Kidney tubule cell (primary cell): Measurements from ENCODE around the gene AGER.
"Not testable (repeated sequence)": the region's sequence is repeated elsewhere in the genome, so short reads cannot be mapped to it uniquely, and the experiment has no call there.

ENCODE experiments used
- DNase-seq: peaks from one replicate; pipeline ENCODE4 v3.0.0-alpha.2; 2018; ENCODE audit warnings: low spot score

AGER gene

DNA sequence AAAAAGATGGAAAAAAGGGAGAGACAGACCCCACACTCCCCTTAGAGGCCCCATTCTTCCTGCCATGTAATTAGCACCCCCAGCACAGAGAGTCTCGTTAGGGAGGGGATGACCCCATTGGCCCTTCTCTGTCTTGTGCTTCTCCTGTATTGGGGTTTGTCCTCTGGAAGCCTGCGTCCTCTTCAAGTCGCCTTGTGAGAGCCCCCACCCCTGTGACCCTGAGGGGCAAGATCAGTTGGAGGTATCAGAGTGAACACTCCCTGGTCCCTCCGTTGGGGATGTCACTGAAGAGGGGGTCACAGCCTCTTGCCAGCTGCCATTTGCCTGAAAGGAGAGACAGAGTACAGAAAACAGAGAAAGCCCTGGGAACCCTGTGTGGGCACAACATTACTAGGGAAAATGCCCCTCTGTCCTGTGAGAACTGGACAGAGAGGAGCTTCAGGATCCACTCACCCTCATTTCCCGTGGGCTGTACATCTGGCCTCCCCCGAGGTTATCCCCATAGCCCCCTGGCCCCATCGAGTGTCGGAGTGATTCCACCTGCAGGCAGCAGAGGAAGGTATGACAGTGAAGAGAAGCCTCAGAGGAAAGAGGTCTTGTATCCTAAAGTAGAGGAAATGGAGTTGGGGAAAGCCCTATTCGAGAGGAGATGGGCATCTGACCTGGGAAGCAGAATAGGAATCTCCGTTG, 2.2 kb upstream of the AGER start:
- DNase-seq = not testable (repeated sequence)

DNA sequence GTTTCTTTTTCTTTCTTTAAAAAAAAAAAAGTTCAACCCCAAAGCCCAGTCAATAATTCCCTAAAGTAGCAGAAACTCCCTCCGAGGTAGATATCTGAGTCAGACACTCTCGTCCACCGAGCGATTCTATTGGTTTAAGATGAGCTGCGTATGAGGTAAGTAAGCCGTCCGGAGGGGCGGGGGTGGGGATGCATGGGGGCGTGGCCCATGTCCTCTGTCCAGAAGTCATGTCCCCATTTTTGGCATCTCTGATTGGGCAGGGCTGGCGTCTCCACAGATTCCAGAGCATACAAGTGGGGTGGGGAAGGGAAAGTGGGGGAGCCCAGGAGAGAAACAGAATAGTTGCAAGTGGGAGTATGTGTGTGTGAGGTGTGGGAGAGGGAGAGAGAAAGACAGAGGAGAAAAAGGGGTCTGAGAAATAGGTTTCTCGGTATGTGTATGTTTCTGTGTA, 1.7 kb upstream of the AGER start:
- peak; percentile 92 for DNase-seq

DNA sequence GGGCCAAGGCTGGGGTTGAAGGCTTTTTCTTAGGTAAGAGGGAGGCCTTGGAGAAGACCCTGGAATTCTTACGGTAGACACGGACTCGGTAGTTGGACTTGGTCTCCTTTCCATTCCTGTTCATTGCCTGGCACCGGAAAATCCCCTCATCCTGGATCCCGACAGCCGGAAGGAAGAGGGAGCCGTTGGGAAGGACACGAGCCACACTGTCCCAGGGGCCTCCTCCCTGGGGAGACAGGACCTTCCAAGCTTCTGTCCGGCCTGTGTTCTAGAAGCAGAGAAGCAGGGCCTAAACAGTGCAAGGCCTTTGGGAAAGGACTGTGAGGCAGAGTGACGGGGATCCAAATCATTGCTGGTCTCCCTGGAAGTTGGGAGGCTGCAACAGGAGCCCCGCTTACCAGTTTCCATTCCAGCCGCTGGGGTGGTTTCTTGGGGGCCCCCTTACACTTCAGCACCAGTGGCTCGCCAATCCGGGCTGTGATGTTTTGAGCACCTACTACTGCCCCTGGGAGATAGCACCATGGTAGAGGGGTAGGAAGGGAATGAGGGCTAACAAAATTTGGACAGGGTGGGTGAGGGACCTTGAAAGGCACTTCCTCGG, 470 bp downstream of the AGER start:
- no peak for DNase-seq

DNA sequence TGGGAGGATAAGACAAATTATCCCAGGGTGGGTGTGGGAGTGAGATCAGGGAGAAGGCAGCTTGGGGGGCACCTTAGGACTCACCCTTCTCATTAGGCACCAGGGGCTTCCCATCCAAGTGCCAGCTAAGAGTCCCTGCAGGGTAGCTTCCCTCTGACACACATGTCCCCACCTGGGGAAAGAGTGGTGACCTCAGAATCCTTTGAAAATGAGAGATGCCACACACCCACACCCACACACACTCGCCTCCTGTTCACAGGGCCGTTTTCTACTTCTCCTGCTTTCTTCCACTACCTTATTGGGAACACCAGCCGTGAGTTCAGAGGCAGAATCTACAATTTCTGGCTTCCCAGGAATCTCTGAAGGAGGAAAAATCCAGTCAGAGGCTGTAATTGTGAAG, 1.0 kb downstream of the AGER start:
- DNase-seq = no peak

DNA sequence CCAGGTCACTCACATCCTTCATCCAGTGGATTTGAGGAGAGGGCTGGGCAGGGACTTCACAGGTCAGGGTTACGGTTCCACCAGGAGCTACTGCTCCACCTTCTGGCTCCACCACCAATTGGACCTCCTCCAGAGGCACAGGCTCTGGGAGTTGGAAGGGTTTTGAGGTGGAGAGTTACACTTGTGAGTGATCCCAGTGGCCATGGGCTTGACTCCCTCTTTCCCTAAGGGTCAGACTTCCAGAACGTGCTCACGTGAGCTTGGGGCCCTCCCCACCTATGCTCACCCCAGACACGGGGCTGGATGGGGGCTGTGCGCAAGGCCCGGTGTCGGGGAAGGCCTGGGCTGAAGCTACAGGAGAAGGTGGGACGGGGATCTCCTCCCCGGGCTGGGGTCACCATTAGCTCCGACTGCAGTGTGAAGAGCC, 1.5 kb downstream of the AGER start:
- DNase-seq = no peak

DNA sequence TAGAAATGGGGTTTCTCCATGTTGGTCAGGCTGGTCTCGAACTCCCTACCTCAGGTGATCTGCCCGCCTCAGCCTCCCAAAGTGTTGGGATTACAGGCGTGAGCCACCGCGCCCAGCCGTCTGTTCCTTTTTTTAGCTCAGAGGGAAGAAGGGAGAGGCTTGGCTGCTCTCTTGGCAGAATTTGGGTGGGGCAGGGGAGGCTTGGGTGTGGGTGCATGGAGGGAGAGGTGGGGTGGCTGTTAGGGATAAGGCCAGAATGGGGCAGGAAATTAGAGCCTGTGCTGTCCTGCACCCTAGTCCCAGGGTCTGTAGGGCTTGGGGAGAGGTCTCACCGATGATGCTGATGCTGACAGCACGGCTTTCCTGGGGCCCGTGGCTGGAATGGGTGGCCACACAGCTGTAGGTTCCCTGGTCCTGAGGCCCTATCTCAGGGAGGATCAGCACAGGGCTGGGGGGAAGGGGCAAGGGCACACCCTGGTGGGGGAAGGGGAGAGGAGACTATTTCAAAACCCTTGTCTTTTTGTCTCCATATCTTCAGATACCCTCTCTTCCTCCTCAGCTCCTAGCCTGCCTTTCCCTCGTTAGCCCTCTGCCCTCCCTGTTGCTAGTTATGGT, 2.0 kb downstream of the AGER start:
- no peak for DNase-seq

DNA sequence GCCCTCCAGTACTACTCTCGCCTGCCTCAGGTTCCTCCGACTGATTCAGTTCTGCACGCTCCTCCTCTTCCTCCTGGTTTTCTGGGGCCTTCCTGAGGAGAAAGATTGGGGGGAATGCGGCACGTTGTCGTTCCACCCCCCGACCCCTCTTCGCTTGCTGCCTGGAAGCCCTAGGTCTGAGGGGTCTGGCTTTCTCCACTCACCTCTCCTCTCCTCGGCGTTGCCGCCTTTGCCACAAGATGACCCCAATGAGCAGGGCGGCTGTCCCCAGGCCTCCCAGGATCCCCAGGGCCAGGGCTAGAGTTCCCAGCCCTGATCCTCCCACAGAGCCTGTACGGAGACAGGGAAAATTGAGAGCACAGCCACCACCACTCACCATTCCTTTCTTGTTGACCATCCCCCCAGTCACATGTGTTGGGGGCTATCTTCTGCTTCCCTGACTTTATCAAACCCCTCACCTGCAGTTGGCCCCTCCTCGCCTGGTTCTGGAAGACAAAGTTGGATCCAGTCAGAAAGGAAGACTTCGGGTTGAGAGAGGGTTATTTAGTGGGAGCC, 2.8 kb downstream of the AGER start:
- no peak for DNase-seq

DNA sequence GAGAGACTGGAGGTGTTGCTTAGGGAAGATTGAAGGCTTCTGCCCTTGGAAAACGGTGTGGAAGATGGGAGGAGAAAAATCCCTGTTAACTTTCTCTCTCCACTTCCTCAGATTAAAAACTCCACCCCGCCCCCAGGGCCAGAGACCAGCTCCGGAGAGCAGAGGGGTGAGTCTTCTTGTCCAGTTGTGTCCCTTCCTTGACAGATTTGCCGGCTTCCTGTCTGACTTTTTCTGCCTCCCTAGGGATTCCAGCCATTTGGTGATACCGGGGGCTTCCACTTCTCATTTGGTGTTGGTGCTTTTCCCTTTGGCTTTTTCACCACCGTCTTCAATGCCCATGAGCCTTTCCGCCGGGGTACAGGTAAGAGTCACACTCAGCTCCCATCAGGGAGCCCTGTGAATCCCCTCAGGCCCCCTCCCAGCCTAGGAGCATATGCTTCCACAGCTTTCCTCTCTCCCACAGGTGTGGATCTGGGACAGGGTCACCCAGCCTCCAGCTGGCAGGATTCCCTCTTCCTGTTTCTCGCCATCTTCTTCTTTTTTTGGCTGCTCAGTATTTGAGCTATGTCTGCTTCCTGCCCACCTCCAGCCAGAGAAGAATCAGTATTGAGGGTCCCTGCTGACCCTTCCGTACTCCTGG, 4.2 kb downstream of the AGER start:
- no peak for DNase-seq

DNA sequence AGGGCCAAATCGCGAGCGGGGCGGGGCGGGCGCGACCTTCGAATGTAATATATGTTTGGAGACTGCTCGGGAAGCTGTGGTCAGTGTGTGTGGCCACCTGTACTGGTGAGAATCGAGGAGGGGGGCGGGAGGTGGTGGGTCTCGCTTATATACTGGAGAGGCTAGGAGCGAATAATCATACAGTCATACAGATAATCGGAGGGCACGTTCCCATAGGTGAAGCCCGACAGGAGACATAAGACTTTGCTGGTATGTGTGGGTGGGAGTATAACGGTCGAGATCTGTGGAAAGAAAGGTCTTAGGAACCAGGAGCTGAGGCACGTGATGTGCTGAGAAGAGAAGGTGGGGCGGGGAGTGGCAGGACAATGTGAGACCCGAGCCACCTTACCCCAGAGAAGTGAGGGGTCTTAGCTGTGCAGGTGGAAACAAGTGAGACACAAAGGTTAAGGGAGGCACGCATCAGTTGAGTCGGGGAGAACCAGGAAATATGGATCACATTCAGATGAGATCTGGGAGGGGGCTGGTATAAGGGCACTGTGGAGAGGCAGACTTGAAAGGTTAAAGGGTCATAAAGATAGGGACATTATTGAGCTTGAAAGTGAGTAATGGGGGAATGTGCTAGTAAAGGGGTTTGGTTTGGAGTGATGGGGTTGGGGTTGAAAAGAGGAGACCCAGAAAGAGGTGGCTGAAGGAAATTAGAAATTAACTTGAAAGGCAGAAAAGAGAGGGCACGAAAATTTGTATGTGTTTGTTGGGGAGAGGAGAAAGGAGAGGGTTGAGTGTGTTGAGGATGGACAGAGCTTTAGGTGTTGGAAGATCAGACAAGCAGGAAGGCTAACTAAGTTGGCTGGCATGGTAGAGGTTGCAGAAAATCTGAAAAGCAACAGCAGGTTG, 5.3 kb downstream of the AGER start:
- DNase-seq = peak; percentile 27

DNA sequence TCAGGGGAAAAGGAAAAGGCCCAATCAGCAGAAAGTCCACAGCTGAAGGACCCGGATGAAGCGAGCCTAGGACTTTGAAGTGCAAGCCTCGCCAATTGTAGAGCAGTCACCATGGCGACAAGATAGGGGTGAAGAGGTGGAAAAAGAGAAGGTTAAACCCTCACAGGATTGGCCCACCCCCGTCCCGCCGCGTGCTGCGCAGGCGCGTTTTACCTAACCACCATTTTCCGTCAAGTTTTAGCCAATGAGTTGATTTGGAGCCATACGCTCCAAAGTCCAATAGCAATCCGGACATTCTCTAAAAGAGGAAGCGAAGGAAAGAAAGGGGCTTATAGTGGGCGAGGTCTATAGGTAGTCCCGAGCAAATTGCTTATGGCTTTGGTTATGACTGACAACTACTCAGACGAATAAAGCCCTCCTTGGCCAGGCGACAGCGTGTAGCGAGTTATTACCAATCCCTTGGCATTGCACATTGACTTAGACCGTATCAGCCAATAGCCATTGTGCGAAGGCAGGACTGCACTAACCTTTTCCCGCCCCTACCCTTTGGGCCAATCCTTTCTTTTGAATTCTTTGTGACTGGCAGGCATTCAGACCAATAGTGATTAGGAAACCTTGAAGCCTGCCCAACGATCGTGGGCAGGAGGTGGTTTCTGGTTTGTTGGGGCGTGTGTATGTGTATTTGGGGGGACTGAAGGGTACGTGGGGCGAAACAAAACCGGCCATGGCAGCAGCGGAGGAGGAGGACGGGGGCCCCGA, 6.1 kb downstream of the AGER start, which contains the start of gene RNF5:
RNF5 (plus strand) TSS at position 618 of the 759 bp plus-strand sequence; CDS start at position 725, 107 bp downstream.
- peak; percentile 100 for DNase-seq

DNA sequence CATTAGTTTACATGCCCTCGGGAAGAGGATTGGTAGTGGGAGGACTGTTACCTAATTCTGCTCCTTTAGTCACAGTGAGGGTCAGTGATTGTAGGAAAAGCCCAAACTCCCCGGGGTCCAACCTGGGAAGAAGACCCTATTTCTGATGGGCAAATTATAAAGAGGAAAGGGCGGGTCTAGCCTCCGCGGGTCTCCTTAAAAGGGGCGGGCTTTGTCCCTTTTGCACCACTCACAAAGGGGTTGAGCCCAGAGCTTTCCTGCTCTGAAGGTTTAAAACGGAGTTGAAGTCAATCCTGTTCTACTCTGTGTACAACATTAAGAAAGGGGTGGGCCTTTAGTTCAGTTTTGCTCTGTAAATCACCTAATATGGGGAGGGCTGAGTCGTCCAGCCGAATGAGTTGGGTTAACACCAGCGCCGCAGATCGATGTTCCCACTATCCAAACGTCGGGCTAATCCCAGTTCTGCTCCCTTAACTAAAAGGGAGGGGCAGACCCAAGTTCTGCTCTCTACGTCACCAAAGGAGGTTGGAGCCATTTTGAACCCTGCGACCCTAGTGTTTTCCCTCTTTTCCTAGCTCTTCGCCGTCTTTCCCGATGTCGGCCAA, 6.8 kb downstream of the AGER start:
- peak; percentile 62 for DNase-seq

DNA sequence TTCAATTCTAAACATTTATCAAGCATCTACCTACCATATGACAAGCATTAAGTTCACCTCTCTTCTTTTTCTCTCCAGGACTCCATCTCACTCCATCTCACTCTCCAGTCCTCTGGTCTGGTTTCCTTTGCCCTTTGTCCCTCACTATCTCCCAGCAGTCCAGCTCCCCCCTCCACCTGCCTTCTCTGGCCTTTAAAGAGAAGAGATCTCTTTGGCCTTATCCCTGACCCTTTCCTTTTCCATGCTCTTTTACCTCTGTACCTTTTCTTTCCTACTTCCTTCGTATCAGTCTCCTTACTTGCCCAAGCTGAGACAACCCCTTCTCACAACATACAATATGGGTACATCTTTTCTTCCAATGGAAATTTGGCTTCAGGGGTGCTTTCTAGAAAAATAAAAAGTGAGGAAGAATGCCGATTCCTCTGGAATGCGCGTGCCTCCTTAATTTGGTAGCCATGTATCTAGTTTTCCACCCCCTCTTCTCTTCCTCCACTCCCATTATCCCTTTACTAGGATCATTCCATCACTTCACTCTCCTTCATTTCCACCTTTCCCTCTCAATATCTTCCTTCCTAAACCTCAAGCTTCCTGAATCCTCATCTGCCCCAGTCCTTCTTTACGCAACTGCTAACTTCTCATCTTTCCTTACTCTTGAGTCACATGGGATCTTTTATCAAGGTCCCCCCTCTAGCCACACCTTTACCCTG, 7.4 kb downstream of the AGER start:
- DNase-seq = no peak

DNA sequence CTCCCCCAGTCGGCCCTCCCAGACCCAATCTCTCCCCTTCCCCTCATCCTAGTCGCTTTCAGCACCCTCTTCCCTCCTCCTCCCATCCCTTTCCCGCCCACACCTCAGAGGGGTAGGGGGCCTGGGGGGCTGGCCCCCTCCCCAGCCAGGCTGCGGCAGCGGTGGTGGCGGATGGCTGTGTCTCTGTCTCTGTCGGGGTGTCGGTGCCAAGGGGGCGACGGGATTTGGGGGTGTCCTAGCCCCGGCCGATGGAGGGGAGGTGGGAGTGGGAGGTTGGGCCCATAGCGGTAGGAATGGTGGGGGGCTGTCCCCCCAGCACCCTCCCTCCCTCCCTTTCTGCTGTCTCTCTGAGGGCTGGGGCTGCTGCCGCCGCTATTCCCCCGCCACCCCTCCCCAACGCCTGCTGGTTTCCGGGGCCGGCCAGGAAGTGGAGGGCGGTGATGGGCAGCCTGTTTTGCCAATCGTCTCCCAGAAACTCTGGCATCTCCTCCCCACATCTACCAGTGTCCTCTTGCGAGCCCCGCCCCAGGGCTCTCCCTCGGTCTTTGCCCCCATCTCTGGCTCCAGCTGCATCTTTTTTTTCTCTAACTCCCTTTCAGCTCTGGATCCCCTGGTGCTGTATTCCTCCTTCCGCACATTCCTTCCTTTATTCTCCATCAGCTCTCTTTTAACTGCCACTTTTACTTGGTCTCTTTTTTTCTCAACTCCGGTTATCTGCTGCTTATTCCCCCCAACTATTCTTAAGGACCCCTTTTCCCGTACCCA, 8.2 kb downstream of the AGER start, which contains the start of gene AGPAT1:
AGPAT1 (minus strand) TSS at position 374 of the 765 bp plus-strand sequence. CDS start 4,588 bp downstream, outside the sequence.
- DNase-seq = peak; percentile 94

DNA sequence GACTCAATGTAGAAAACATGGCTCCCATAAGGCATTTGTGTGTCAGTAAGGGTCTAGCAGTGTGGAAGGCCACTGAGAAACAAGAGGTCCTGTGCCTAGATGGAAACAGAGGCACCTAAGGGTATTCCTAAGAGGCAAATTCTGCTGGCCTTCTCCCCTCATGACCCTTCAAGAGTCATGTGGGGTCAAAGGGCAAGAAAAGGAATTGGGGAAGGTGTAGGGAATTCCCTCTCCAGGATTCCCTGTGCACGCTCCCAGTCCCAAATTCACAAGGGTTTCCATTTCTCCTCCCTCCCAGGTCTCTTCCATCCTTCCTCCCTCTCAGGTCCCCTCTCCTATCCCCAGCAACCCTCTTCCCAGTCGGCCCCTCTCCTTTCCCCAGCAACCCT, 8.7 kb downstream of the AGER start:
- no peak for DNase-seq

DNA sequence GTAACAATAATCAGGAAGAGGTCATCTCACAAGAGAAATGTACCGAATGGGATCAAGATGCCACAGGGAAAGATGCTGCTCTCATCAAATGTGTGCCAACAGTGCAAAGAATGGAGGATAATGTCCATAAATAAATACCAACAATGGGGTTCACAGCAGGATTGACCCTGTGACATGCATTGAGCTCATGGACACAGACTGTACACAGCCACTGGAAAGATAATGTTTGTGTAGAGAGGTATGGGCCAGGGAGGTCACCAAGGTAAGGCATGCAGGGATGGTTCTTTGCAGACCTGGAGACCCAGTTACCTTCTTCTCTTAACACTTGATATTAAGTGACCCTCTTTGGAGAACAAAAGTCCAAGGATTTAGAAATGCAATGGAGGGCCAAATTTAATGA, 9.6 kb downstream of the AGER start:
- DNase-seq = no peak

DNA sequence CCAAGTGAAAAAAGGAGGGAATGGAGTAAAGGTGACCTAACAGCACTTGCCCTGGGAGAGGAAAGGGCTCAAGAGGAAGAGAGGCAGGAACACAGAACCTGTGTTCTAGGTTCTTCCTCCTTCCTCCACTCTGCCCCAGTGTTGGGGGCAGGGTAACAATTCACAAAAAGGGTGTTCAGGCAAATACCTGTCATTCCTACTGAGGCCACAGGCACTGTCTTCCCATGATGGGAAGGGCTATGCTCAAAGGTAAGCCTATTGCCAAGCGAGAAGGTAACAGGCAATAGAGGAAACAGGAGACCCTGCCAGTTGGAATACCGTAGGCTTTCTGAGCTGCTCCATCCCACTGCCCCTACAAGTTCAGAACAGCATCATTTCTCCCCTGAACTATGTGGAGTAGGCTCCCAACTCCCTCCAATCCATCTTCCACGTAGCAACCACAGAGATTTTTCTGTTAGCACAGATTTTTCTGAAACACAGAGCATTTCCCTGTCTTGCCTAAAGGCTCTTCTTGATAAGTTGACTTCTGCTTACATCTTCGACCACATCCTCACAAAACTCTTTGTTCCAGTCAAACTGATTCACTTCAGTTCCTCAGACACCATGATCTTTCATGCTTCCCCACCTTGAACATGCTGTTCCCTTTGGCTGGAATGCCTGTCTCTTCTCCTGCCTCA, 10.9 kb downstream of the AGER start:
- DNase-seq = no peak

DNA sequence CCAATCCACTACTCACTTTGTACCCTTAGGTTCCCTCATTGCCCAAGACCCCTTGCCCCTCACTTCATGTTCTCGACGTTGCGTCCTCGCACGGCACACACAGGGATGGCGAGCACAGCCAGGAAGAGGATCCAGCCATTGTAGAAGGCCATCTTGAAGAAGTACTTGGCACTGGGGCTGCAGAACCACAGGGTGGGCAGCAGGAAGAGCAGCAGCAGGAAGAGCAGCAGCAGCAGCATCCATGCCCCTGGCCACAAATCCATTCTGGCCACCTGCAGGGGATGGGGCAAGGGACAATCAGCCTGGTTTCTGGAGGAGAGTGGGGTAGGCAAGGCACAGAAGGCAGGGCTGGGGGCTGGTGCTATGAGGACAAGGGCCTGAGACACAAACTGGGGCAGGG, 12.8 kb downstream of the AGER start:
- DNase-seq = no peak

DNA sequence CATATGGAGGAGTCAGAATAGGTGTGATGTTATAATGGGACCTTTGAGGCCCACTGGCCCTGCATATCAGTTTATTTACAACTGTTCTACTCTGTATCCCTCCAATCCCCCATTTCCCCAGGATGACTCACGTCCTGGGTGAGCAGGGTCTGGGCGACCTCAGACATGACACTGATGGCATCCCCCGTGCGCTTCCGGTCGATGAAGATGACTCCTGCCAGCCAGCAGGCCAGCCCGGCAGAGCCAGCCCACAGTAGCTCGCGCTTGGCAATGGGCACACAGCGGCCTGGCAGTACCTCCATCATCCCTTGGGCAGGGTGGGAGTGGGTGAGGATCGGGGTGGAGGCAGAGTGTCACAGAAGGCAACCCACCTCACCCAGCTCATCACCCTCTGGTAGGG, 13.8 kb downstream of the AGER start:
- DNase-seq = no peak
